IPS DF 19.7 (cell line): Measurements from ENCODE around the gene LRRTM3.

Experiments used
- DNase-seq: peaks from one replicate; pipeline ENCODE4 v3.0.0-alpha.2; 2013; ENCODE audit warnings: low read depth, low spot score

LRRTM3 gene

GRCh38 chr10:67115972-67116371 is 190.1 kb downstream of the LRRTM3 start:
- no peak for DNase-seq

- DNase-seq, result no peak
Measured at GRCh38 chr10:67119651-67120050, 193.8 kb downstream of the LRRTM3 start.

- DNase-seq, result no peak
Measured at GRCh38 chr10:67127441-67127840, 201.6 kb downstream of the LRRTM3 start.

- DNase-seq, result no peak
Measured at GRCh38 chr10:67140641-67141040, 214.8 kb downstream of the LRRTM3 start.

GRCh38 chr10:67141300-67141699 is 215.5 kb downstream of the LRRTM3 start:
- DNase-seq, result no peak

- no peak for DNase-seq
Measured at GRCh38 chr10:67144530-67144929, 218.7 kb downstream of the LRRTM3 start.
